GM12892 (cell line): Measurements from ENCODE around the gene AVEN.

Source experiments
- POLR2A ChIP-seq: IDR thresholded peaks from 2 replicates; pipeline ENCODE4 v1.6.1; 2011; ENCODE audit warnings: low read depth, low read length, control low read depth
- POLR2AphosphoS5 ChIP-seq: IDR thresholded peaks from 2 replicates; pipeline ENCODE4 v1.6.1; 2011; ENCODE audit warnings: low read depth, low read length, control low read depth

DNA sequence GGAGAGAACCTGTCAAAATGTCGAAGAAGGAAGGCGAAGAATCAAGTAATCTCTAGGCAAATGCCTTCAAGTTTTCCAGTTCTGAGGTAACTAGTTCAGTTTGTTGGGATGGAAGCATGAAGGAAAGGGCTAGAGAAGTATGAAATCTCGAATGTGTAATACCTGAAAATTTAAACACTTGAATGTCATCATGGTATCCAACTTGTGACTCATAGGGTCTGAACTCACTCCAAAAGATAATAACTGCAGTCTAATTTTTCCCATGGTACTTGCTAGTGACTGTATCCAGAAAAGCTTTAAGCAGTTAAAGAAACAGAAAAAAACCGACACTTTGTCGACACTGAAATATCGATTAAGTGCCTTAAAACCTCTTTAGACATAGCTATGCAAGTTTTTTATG is 173.6 kb downstream of the AVEN start:
- TF ChIP-seq POLR2AphosphoS5 (no peak), POLR2A (no peak)
